NCI-H2227 (cell line): ENCODE measurements around the gene PROK1.

Experiments used
- DNase-seq: peaks from one replicate; lab custom pipeline; 2025; ENCODE audit not compliant: unreplicated experiment; lab: John Stamatoyannopoulos, UW

The PROK1 gene

GRCh38 chr1:110464340-110464739 lies 13.4 kb downstream of the PROK1 start:
- DNase-seq: no peak

- DNase-seq: peak; percentile 58
Measured at GRCh38 chr1:110465038-110465813, 14.3 kb downstream of the PROK1 start.

GRCh38 chr1:110465814-110466380 lies 14.9 kb downstream of the PROK1 start:
- DNase-seq: no peak

GRCh38 chr1:110466646-110467280 lies 15.8 kb downstream of the PROK1 start:
- DNase-seq: no peak

GRCh38 chr1:110471131-110471530 lies 20.2 kb downstream of the PROK1 start:
- DNase-seq: no peak

GRCh38 chr1:110472546-110472945 lies 21.6 kb downstream of the PROK1 start:
- DNase-seq: no peak

GRCh38 chr1:110474444-110474843 lies 23.5 kb downstream of the PROK1 start:
- no peak for DNase-seq

- DNase-seq: no peak
Measured at GRCh38 chr1:110475362-110476027, 24.5 kb downstream of the PROK1 start.

- no peak for DNase-seq
Measured at GRCh38 chr1:110476028-110476765, 25.2 kb downstream of the PROK1 start.

- DNase-seq: no peak
Measured at GRCh38 chr1:110477041-110477440, 26.1 kb downstream of the PROK1 start.

- DNase-seq: no peak
Measured at GRCh38 chr1:110477445-110477957, 26.6 kb downstream of the PROK1 start.

- no peak for DNase-seq
Measured at GRCh38 chr1:110477967-110478640, 27.2 kb downstream of the PROK1 start.

GRCh38 chr1:110478886-110479285 lies 27.9 kb downstream of the PROK1 start:
- no peak for DNase-seq

- DNase-seq: no peak
Measured at GRCh38 chr1:110480356-110481096, 29.6 kb downstream of the PROK1 start.

- no peak for DNase-seq
Measured at GRCh38 chr1:110481968-110482623, 31.1 kb downstream of the PROK1 start.

- no peak for DNase-seq
Measured at GRCh38 chr1:110482662-110483307, 31.8 kb downstream of the PROK1 start.

- DNase-seq: no peak
Measured at GRCh38 chr1:110483308-110483685, 32.3 kb downstream of the PROK1 start.

- DNase-seq: no peak
Measured at GRCh38 chr1:110484801-110485200, 33.9 kb downstream of the PROK1 start.

- no peak for DNase-seq
Measured at GRCh38 chr1:110485725-110486124, 34.8 kb downstream of the PROK1 start.
